Endodermal cell (in vitro differentiated cells): Measurements from ENCODE around the gene NTRK3. TPM values are rescaled to one million over a fixed set of nuclear protein-coding genes. Genes with fewer than 3 reads are reported as not detected.

Experiments used
- DNase-seq: peaks from one replicate; pipeline ENCODE4 v3.0.0-alpha.2; 2017
- H3K27ac ChIP-seq: 2 replicates; pipeline ENCODE4 v1.5.1; 2013; ENCODE audit warnings: mild to moderate bottlenecking, low read depth, low read length, moderate library complexity
- H3K27me3 ChIP-seq: 2 replicates; pipeline ENCODE4 v1.6.1; 2013; ENCODE audit warnings: mild to moderate bottlenecking, low read length, moderate library complexity; ENCODE audit not compliant: insufficient read depth, control insufficient read depth, poor library complexity, severe bottlenecking
- H3K36me3 ChIP-seq: 2 replicates; pipeline ENCODE4 v1.7.0; 2013; ENCODE audit warnings: mild to moderate bottlenecking, low read length, moderate library complexity; ENCODE audit not compliant: control insufficient read depth, insufficient read depth
- H3K4me1 ChIP-seq: one replicate; pipeline ENCODE4 v1.7.0; 2013; ENCODE audit warnings: low read length; ENCODE audit not compliant: control insufficient read depth, insufficient read depth
- H3K4me3 ChIP-seq: 2 replicates; pipeline ENCODE4 v1.5.1; 2013; ENCODE audit warnings: mild to moderate bottlenecking, low read length, moderate library complexity
- H3K9ac ChIP-seq: 2 replicates; pipeline ENCODE4 v1.6.1; 2013; ENCODE audit warnings: mild to moderate bottlenecking, low read length, moderate library complexity; ENCODE audit not compliant: poor library complexity, severe bottlenecking; ENCODE audit errors: extremely low read depth
- H3K9me3 ChIP-seq: 2 replicates; pipeline ENCODE4 v1.6.1; 2013; ENCODE audit warnings: mild to moderate bottlenecking, low read length, moderate library complexity; ENCODE audit not compliant: control insufficient read depth
- H3K27ac Mint-ChIP-seq: 2 replicates; pipeline ENCODE4 v1.8.0; 2020; ENCODE audit warnings: mixed read lengths
- H3K27me3 Mint-ChIP-seq: 2 replicates; pipeline ENCODE4 v1.8.0; 2021; ENCODE audit warnings: mild to moderate bottlenecking, mixed read lengths; ENCODE audit not compliant: insufficient read depth
- H3K36me3 Mint-ChIP-seq: 2 replicates; pipeline ENCODE4 v1.8.0; 2020; ENCODE audit warnings: low read depth, mixed read lengths
- H3K4me1 Mint-ChIP-seq: 2 replicates; pipeline ENCODE4 v1.8.0; 2020; ENCODE audit warnings: mixed read lengths
- H3K4me3 Mint-ChIP-seq: 2 replicates; pipeline ENCODE4 v1.8.0; 2020; ENCODE audit warnings: mild to moderate bottlenecking, moderate library complexity, mixed read lengths
- H3K9me3 Mint-ChIP-seq: 2 replicates; pipeline ENCODE4 v1.8.0; 2020; ENCODE audit warnings: mild to moderate bottlenecking, mixed read lengths
- CTCF ChIP-seq: fragments of 200-600 bp; sonication (generic); conservative IDR thresholded peaks from 2 replicates; pipeline ENCODE4 v1.5.0; 2021; ENCODE audit warnings: antibody characterized with exemption, mild to moderate bottlenecking
- WGBS, 2 experiments: methylation state at CpG; one replicate each; pipeline versions ENCODE4 v1.1.5 to v1.1.7; 2013; ENCODE audit warnings: missing lambda C conversion rate in 2 of 2, mixed read lengths in 1 of 2; ENCODE audit not compliant: insufficient coverage in 1 of 2, insufficient read length in 1 of 2; 5-methylcytosine and 5-hydroxymethylcytosine counted together
- total RNA-seq, 2 donors: library from RNA; stranded (reverse); fragmentation: NEBNext Ultra II Directional in 1 of 2; extraction: Animal tissue kit (Norgen Biotek cat#: 25700) in 1 of 2; gene quantifications; 2 replicates in 1 of 2; 3 replicates in 1 of 2; pipeline ENCODE4 v1.2.1, GENCODE V29; 2021

NTRK3 gene
- total RNA-seq, 2 donors from 2014 or later = 0.11 to 0.86 TPM

DNA sequence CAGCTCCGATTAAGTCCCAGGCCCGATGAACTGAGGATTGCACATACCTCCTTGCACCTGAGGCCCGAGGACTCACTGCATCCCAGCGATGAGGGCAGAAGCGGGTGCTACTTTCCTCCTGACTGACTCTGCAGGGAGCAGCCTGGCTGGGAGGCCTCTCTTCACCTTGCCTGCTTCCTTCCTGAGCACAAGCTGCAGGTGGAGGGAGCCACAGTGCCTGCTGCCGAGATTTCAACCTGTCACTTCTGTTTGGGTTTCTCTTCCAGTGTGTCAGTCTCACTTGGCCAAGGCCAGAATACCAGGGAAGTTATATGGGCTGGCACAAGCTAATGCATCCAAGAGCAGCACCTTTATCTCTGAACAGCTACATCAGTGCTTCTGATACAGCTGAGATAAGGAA is 185.4 kb downstream of the NTRK3 start:
- no peaks in the 10 kb centered on the region for H3K9me3 Mint-ChIP-seq
- TF ChIP-seq CTCF = no peak

GRCh38 chr15:88069561-88069960 is 187.0 kb downstream of the NTRK3 start:
- no peak overlapping the region for H3K27ac Mint-ChIP-seq
- Histone ChIP-seq H3K9ac (no peak overlapping the region), H3K36me3 (no peaks in the 10 kb centered on the region), H3K4me1 (no peaks in the 10 kb centered on the region), H3K4me3 (no peak overlapping the region), H3K27ac (no peak overlapping the region), H3K9me3 (no peaks in the 10 kb centered on the region), H3K27me3 (peaks cover 9% of the 10 kb centered on the region)
- H3K4me3 Mint-ChIP-seq = no peak overlapping the region
- peaks cover 14% of the 10 kb centered on the region for H3K27me3 Mint-ChIP-seq
- TF ChIP-seq CTCF = no peak
- no peaks in the 10 kb centered on the region for H3K36me3 Mint-ChIP-seq
- DNase-seq = no peak
- whole genome bisulfite sequencing, 2 experiments = 89 to 91% methylated on average over 4 to 6 of the region's 6 CpGs
- no peaks in the 10 kb centered on the region for H3K9me3 Mint-ChIP-seq
- H3K4me1 Mint-ChIP-seq = peaks cover 9% of the 10 kb centered on the region

More for the DNA sequence above, 185.4 kb downstream of the NTRK3 start:
- Mint-ChIP-seq H3K4me1 (peaks cover 9% of the 10 kb centered on the region), H3K27me3 (peaks cover 14% of the 10 kb centered on the region), H3K36me3 (no peaks in the 10 kb centered on the region), H3K27ac (no peak overlapping the region), H3K4me3 (no peak overlapping the region)
- 86 to 87% methylated on average over 4 to 6 of the region's 6 CpGs for WGBS, 2 experiments
- Histone ChIP-seq H3K9me3 (no peaks in the 10 kb centered on the region), H3K4me1 (no peaks in the 10 kb centered on the region), H3K9ac (no peak overlapping the region), H3K27me3 (peaks cover 9% of the 10 kb centered on the region), H3K4me3 (no peak overlapping the region), H3K27ac (no peak overlapping the region), H3K36me3 (no peaks in the 10 kb centered on the region)
- no peak for DNase-seq

GRCh38 chr15:88067331-88067685 is 189.2 kb downstream of the NTRK3 start:
- WGBS, 2 experiments = 79 to 88% methylated on average over 3 of the region's 3 CpGs
- H3K9me3 Mint-ChIP-seq = no peaks in the 10 kb centered on the region
- DNase-seq = no peak

More at GRCh38 chr15:88067331-88067685, 189.2 kb downstream of the NTRK3 start:
- no peak for TF ChIP-seq CTCF
- Histone ChIP-seq H3K9me3 (no peaks in the 10 kb centered on the region), H3K36me3 (no peaks in the 10 kb centered on the region), H3K4me3 (no peak overlapping the region), H3K9ac (no peak overlapping the region), H3K27me3 (peaks cover 9% of the 10 kb centered on the region), H3K4me1 (no peaks in the 10 kb centered on the region), H3K27ac (no peak overlapping the region)
- Mint-ChIP-seq H3K27me3 (peaks cover 15% of the 10 kb centered on the region), H3K4me1 (no peaks in the 10 kb centered on the region), H3K36me3 (no peaks in the 10 kb centered on the region), H3K27ac (no peak overlapping the region), H3K4me3 (no peak overlapping the region)
